Measurements from ENCODE around the gene PAOX.
"Not testable (repeated sequence)": the region's sequence is repeated elsewhere in the genome, so short reads cannot be mapped to it uniquely, and the experiment has no call there.

PAOX gene

GRCh38 chr10:133405844-133406527 is 26.9 kb downstream of the PAOX start:
- no peak for DNase-seq (ENCODE audit: low spot score)

GRCh38 chr10:133411523-133412380 is 32.7 kb downstream of the PAOX start:
- DNase-seq (ENCODE audit: low spot score) = no peak

DNA sequence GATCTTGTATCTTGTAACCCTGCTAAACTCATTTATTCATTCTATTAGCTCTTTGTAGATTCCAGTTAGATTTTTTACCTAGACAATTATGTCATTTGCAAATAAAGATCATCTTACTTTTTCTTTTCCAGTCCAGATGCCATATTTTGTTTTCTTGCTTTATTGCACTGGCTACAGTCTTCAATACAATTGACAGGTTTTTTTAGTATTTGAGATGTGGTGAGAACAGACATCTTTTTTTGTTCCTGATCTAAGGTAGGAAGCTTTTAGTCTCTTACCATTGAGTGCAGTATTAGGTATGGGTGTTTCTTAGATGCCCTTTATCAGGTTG is 33.3 kb downstream of the PAOX start:
- no peak for DNase-seq (ENCODE audit: low spot score)

- DNase-seq (ENCODE audit: low spot score) = not testable (repeated sequence)
These were observed 35.3 kb downstream of the PAOX start for GRCh38 chr10:133414401-133414800.

DNA sequence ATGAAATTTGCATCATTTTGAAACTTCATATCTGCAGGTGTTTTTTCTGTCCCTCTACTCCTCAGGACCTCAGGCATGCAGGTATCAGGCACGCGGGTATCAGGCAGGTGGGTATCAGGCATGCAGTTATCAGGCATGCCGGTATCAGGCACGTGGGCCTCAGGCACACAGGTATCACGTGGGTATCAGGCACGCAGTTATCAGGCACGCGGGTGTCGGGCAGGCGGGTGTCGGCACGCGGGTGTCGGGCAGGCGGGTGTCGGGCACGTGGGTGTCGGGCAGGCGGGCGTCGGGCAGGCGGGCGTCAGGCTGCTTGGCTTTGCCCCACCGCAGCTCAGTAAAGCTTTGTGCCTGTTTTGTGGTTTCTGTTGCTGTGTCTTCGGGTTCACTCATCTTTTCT is 36.7 kb downstream of the PAOX start:
- no peak for DNase-seq (ENCODE audit: low spot score)

DNA sequence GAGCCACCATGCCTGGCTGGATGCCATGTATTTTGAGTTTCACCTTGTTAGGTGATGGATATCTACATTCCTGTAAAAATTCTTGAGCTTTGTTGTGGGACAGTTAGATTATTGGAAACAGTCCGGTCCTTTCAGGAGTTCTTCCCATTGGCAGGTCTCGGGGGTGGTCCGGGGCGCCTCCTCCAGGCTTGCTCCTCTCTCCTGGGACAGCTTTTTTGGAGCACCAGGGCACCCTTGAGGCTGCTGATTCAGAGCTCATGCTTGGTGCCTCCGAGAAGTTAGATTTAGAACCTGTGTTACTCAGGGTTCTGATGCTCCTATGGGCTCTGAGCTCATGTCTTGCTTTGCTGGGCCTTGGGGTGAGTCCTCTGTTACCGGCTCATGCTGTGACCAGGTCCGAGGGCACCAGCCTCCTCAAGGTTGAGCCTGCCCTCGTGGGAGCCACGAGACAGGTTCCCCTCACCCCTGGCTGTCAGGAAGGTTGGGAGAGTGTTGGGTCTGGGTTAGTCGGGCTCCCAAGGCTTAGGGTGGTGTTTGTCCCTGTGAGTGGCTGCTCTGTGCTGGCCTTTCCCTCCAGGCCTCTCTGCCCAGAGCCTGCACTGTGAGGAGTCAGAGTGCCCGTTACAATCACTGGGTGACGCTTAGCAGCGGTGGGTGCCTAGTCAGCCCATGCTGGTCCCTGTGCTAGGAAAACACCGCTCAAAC is 39.4 kb downstream of the PAOX start:
- DNase-seq (ENCODE audit: low spot score) = no peak

GRCh38 chr10:133419211-133419950 is 40.3 kb downstream of the PAOX start:
- no peak for DNase-seq (ENCODE audit: low spot score)

DNA sequence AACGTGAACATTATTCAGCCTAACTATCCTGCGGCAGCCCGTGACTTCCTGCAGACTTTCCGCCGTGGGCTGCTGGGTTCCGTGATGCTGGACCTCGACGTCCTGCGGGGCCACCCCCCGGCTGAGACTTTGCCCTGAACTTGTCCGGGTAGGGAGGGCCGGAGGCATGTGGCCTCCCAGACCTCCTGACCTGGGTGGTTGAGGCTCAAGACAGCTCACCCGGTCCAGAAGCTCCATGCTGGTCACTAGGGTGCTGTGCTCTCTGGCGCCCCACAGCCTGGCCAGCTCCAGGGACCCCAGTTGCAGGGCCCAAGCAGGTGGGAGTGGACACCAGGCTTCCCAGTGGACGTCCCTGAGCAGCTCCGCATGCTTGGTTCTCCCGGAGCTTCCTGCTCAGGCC is 41.0 kb downstream of the PAOX start:
- no peak for DNase-seq (ENCODE audit: low spot score)

- DNase-seq (ENCODE audit: low spot score) = no peak
These were observed 41.5 kb downstream of the PAOX start for GRCh38 chr10:133420579-133420978.

DNA sequence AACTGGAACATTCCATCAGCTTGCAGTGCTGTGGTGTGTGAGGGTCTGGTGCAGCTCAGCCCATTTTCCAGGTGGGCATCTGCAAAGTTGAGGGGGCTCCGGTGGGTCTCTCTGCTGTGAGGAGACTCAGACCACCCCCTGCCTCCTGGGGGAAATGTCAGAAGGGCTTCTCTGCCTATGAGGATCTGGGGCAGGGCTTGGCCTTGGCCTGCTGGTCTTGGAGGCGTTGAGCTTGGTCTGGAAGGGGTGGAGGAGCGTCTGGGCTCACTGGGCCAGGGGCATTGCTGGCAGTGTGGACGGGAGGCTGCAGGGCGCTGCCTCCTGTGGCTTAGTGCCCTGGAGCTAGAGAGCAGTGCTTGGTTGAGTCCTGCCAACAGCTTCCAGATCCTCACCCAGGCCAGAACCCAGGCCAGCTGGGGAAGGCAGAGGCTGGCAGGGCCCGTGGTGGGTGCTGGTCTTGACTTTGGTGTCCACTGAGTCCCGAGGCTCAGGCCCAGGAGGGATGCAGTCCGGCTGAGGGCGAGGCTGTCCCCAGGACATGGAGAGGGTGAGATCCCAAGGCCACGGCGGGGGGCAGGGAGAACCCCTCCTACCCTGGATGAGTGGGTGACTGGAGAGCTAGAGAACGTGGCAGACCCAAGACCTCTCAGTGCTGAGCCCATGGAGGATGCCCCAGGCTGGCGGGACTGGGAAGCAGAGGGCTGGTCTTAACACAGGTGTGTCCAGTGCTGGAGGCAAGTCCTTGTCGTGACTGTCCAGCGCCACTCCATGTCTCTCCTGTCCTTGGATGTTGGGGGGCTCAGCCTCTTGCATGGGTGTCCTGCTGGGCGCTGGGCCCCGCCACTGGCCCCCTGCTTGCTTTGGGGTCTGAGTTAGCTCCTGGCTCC is 42.5 kb downstream of the PAOX start:
- no peak for DNase-seq (ENCODE audit: low spot score)

DNA sequence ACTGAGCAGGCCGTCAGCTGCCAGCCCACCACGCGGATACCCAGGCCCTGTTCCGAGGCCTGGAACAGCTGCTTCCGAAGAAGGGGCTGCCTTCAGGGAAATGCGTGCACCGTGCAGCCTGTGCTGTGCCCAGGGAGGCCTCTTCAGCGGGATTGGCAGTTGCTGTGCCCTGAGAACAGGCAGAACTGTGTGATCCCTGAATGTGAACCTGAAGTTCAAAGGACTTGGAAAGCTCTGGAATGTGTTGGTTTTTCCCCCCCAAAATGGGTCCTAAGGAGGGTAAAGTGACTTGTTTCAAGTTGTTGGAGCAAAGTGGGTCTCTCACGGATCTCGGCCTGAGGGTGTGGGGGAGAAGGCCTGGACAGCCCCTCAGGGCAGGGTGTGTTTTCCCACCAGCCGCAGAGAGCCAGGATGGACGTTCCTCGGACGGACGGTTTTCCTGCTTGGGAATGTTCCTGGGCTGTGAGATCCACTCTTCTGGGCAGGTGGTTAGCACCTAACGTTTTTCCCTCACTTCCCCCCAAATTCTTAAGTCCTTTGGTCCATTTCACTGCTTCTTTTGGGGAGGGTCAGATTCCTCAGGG is 43.3 kb downstream of the PAOX start:
- DNase-seq (ENCODE audit: low spot score) = no peak

DNA sequence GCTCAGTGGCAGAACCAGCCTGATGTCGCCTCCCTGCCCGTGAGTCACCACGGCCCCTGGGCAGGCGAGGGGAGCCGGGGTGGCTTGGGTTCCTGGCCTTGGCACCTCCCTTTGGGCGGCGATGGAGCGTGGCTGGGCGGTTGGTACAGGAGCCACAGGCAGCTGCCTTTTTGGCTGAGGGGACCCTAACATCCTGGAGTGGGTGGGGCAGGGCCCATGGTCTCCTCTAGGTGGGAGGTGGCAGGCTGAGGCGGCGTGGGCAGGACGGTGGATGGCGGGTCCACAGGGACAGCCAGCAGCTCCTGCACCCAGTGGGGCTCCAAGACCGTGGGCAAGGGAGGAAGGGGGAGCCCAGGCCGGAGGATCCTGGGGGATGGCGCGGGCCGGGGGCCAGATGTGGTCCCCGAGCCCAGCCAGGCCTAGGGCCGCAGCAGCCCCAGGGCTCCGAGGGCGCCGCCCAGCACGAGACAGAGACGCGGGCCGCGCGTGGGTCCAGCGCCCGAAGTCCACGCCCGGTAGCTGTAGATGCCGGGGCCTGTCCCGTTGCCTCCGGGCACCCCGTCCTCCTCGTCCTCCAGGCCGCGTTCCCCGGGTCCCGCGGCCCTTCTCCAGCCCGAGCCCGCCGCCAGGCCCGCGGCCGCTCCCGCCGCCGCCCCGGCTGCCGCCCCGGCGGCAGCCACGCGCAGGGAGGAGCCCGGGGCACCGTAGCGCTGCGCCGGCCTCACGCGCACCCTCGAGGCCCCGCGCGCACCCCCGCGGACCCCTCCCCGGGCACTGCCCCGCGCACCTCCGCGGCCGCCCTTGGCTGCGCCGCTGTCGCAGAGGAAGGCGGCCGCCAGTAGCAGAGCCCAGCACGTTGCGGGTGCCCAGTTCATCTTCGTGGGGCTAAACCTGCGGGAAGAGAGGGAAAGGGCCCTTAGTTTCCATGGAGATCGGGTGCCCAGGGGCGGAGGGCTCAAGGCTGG is 44.0 kb downstream of the PAOX start:
- DNase-seq (ENCODE audit: low spot score) = no peak

DNA sequence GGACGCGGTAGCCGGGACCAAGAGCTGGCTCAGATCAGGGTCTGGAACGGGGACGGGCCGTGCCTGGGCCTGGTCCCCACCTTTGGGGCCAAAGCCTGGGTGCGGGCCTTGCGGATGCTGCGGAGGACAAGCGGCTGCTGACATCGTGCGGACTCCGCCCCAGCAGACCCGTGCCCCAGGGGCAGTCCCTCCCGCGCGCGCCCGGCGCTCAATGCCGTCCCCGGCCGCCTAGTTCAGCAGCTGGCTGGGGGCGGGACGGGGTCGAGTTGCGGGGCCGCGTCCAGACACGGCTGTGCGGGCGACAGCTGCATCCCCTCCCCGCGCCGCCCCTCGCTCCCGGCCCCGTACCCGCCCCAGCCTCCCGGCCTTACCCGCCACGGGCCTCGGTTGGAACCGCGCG is 45.0 kb downstream of the PAOX start:
- not testable (repeated sequence) for DNase-seq (ENCODE audit: low spot score)

DNA sequence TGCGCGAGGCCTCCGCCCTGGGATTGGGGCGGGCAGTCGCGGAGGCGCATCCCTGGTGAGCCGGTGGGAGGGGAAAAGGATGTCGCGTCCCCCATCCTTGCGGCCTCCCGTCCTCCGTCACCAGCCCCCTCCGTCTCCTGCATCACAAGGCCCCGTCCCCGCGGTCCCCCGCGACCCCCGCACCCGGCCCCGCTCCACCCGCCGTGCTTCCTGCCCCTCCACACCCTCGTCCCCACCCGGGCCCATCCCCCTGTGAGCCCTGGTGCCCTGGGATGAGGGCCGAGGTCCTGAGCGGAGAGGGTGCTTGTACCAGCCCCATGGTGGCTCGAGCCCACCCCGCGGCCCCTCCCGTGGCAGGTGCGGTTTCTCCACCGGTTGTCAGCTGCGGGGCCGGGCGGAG is 45.5 kb downstream of the PAOX start, which contains the start of gene SPRN:
Gene SPRN, minus strand, starts transcription at position 25 of the 400 bp plus-strand sequence. CDS start 944 bp downstream, outside the sequence.
- not testable (repeated sequence) for DNase-seq (ENCODE audit: low spot score)

- not testable (repeated sequence) for DNase-seq (ENCODE audit: low spot score)
These were observed 50.5 kb downstream of the PAOX start for GRCh38 chr10:133429571-133429970.

DNA sequence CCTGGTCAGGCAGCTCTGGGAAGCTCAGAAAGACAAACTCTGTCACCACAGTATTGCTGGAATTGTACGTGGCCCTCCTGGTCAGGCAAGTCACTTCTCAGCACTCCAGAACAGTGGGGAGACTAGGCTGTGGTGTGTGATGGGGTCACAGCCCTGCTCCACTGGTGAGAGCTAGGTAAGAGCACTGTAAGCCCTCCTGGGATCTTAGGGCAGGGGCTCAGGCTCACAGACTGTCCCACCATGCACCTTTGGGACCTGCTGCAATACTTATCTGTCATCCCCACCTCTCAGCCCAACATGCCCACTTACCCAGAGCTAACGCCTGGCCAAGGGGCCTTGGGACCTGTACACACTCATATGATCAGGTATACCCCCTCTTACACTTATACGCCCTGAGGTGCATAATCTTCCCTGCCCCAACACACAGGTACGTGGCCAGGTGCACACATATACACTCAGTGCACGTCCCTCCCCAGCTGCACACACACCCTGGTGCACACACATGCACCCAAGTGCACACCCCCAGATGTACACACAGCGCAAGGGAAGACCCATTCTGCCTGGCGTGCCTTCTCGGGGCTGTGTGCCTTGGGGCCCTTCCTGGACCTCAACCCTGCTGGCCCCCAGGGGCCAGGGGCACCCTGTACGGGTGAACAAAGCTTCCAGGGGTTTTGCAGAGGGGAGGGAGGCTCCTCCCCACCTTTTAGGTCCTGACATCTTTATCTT is 53.0 kb downstream of the PAOX start:
- not testable (repeated sequence) for DNase-seq (ENCODE audit: low spot score)

- DNase-seq (ENCODE audit: low spot score) = not testable (repeated sequence)
These were observed 53.7 kb downstream of the PAOX start for GRCh38 chr10:133432789-133433188.

GRCh38 chr10:133438711-133439273 is 59.7 kb downstream of the PAOX start:
- DNase-seq (ENCODE audit: low spot score) = peak; percentile 48
